GM21723 (cell line): ENCODE measurements around the gene SREBF1.

Source experiments
- ATAC-seq: cut with Tn5 transposase; IDR thresholded peaks from one replicate; pipeline ENCODE4 v1.9.1; 2021; ENCODE audit warnings: mild to moderate bottlenecking, moderate library complexity; ENCODE audit not compliant: unreplicated experiment

SREBF1 gene

DNA sequence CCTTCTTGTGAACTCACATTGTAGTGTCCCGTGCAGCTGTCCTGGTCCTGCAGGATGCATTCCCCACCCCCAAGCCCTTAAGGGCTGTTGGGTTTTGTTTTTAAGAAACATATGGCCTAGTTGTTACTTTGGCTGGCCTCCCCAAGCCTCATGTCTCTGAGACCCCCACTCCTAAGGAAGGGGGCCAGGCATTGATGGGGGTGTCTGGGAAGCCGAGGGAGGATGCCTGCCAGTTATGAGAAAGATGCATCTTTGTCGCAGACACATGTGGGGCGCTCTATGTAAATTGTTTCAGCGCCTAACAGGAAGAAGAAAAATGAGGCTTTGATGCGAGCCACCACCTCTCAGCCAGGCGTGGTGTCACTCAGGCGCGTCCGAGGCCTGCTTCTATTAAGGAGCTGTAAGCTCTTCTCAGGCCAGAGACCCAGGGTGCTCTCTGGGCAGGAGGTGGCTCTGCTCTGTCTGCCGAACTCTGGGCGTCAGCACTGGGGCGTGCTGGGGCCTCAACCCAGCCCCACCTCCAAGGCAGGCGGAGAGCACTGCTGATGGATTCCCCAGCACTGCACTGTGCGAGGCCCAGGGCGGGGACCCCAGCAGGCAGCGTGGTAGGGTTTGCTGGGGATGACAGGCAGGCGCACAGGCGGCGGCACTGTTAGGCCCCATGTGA lies 70.6 kb downstream of the SREBF1 start:
- peak; percentile 62 for ATAC-seq

DNA sequence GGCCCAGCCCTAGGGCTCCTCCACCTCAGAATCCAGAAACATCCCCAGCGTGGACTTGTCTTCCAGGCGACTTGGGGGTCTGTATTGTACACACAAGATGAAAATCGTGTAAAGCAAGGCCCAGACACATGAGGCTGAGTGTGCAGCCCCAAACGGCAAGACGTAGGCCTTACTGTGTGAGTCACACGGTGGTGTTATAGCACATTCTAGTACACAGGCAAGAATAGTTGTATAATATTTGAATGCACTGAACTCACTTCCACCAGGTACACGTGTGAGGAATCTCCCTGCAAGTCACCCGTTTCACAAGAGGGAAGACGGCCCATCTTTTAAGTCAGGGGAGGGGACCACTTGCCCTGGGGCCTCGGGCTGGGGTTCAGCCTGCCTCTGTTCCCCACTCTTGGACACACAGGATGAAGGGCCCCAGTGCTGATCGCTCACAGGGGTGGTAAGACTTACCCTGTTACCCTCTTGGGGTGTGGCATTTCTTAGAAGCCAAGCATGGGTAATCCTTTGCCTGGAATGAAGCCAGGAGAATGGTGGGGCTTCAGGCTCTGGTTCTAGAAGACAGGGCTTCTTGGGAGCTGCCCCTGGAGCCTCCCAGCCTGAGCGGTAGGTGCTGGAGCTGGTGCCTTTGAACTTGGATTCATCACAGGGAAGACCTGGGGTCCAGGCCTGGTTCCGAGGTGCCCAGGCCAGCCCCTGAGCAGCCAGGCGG lies 71.3 kb downstream of the SREBF1 start:
- no peak for ATAC-seq

GRCh38 chr17:17763734-17764133 lies 73.1 kb downstream of the SREBF1 start:
- no peak for ATAC-seq

DNA sequence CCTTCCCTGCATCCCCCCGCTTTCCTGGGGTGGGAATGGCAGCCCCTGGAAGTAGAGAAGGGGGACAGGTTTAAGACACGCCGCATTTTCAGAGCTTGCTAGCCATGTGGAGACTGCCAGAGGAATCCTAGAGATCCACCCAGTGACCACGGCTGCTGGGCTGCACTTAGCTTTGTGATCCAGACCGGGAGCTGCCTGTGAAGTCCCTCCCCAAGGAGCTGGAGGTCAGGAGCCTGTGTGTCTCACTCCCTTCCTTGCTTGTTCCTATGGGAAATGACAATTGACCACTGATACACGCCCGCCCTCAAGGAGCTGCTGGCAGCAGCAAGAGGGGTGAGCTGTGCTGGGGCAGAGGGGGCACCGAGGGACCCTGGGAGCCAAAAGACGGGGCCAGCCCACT lies 73.7 kb downstream of the SREBF1 start:
- ATAC-seq, result no peak

DNA sequence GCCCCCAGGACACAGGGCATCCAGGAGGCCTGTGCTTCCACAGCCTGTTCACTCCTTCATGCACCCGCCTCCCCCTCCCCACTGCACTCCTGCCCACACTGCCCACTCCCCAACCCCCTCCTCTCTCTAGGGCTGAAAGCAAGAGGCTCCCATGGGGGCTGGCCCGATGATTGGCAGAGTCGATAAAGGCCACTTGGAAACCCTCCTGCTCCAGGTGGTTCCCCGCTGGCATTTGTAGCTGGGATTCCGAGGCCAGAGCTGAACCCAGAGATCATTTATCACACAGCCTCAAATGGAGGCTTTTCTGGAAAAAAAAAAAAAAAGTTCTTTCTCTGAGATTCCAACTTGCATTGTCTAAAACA lies 74.1 kb downstream of the SREBF1 start:
- no peak for ATAC-seq
